22Rv1 (cell line): Measurements from ENCODE around the gene MAPT.

Source experiments
- ZFX ChIP-seq: fragments of 450-650 bp; IDR thresholded peaks from 2 replicates; pipeline ENCODE4 v1.6.1; 2017; ENCODE audit warnings: antibody characterized with exemption, borderline replicate concordance
- TF ChIP-seq, protein P1 (sequence below): fragments of 450-650 bp; IDR thresholded peaks from 2 replicates; pipeline ENCODE4 v1.5.1; 2017; ENCODE audit warnings: mild to moderate bottlenecking

DNA sequence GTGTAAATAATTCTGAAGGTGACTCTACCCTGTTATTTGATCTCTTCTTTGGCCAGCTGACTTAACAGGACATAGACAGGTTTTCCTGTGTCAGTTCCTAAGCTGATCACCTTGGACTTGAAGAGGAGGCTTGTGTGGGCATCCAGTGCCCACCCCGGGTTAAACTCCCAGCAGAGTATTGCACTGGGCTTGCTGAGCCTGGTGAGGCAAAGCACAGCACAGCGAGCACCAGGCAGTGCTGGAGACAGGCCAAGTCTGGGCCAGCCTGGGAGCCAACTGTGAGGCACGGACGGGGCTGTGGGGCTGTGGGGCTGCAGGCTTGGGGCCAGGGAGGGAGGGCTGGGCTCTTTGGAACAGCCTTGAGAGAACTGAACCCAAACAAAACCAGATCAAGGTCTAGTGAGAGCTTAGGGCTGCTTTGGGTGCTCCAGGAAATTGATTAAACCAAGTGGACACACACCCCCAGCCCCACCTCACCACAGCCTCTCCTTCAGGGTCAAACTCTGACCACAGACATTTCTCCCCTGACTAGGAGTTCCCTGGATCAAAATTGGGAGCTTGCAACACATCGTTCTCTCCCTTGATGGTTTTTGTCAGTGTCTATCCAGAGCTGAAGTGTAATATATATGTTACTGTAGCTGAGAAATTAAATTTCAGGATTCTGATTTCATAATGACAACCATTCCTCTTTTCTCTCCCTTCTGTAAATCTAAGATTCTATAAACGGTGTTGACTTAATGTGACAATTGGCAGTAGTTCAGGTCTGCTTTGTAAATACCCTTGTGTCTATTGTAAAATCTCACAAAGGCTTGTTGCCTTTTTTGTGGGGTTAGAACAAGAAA is 109.8 kb downstream of the MAPT start:
- TF ChIP-seq, protein P1, sequence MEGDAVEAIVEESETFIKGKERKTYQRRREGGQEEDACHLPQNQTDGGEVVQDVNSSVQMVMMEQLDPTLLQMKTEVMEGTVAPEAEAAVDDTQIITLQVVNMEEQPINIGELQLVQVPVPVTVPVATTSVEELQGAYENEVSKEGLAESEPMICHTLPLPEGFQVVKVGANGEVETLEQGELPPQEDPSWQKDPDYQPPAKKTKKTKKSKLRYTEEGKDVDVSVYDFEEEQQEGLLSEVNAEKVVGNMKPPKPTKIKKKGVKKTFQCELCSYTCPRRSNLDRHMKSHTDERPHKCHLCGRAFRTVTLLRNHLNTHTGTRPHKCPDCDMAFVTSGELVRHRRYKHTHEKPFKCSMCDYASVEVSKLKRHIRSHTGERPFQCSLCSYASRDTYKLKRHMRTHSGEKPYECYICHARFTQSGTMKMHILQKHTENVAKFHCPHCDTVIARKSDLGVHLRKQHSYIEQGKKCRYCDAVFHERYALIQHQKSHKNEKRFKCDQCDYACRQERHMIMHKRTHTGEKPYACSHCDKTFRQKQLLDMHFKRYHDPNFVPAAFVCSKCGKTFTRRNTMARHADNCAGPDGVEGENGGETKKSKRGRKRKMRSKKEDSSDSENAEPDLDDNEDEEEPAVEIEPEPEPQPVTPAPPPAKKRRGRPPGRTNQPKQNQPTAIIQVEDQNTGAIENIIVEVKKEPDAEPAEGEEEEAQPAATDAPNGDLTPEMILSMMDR: no peak
- TF ChIP-seq ZFX: no peak
